HG02571 (cell line): ENCODE data around the gene RBM17.
"Not testable (repeated sequence)": the region's sequence is repeated elsewhere in the genome, so short reads cannot be mapped to it uniquely, and the experiment has no call there.

Experiments used
- ATAC-seq: cut with Tn5 transposase; IDR thresholded peaks from one replicate; pipeline ENCODE4 v1.9.1; 2021; ENCODE audit warnings: mild to moderate bottlenecking, moderate library complexity; ENCODE audit not compliant: unreplicated experiment

The RBM17 gene

GRCh38 chr10:6135039-6135438 lies 46.2 kb downstream of the RBM17 start:
- no peak for ATAC-seq

GRCh38 chr10:6135589-6136168 lies 46.8 kb downstream of the RBM17 start:
- no peak for ATAC-seq

- peak; percentile 38 for ATAC-seq
Observed at GRCh38 chr10:6136215-6137201, 47.7 kb downstream of the RBM17 start.

- ATAC-seq = no peak
Observed at GRCh38 chr10:6138456-6138855, 49.6 kb downstream of the RBM17 start.

GRCh38 chr10:6139470-6139869 lies 50.6 kb downstream of the RBM17 start:
- ATAC-seq = no peak

- ATAC-seq = no peak
Observed at GRCh38 chr10:6140141-6140841, 51.5 kb downstream of the RBM17 start.

GRCh38 chr10:6140965-6141295 lies 52.1 kb downstream of the RBM17 start:
- no peak for ATAC-seq

GRCh38 chr10:6141296-6142151 lies 52.7 kb downstream of the RBM17 start:
- ATAC-seq = peak; percentile 44

GRCh38 chr10:6142186-6142585 lies 53.4 kb downstream of the RBM17 start:
- not testable (repeated sequence) for ATAC-seq

GRCh38 chr10:6142644-6143043 lies 53.8 kb downstream of the RBM17 start:
- no peak for ATAC-seq

GRCh38 chr10:6143181-6143580 lies 54.3 kb downstream of the RBM17 start:
- no peak for ATAC-seq

GRCh38 chr10:6144406-6145165 lies 55.8 kb downstream of the RBM17 start:
- ATAC-seq = peak; percentile 68

- no peak for ATAC-seq
Observed at GRCh38 chr10:6145166-6145987, 56.5 kb downstream of the RBM17 start.

- no peak for ATAC-seq
Observed at GRCh38 chr10:6146013-6146785, 57.4 kb downstream of the RBM17 start.

- ATAC-seq = no peak
Observed at GRCh38 chr10:6146921-6147320, 58.1 kb downstream of the RBM17 start.

GRCh38 chr10:6148251-6148701 lies 59.4 kb downstream of the RBM17 start:
- no peak for ATAC-seq

- no peak for ATAC-seq
Observed at GRCh38 chr10:6148908-6149307, 60.1 kb downstream of the RBM17 start.
